Astrocyte (in vitro differentiated cells and primary cell): ENCODE measurements around the gene ADAMTS17. TPM values are rescaled to one million over a fixed set of nuclear protein-coding genes. Genes with fewer than 3 reads are reported as not detected.

ENCODE experiments used
- DNase-seq: peaks from one replicate; pipeline ENCODE4 v3.0.0-alpha.2; 2010; ENCODE audit warnings: low read depth
- FAIRE-seq: peaks from 2 replicates; lab custom pipeline; 2011; peaks lifted over from hg19 to GRCh38; lab: Jason Lieb, UNC
- H2AFZ ChIP-seq: 2 replicates; pipeline ENCODE4 v1.6.0; 2012; ENCODE audit warnings: low read depth, low read length, inconsistent platforms
- H3K27ac ChIP-seq: 2 replicates; pipeline ENCODE4 v1.5.1; 2011; ENCODE audit warnings: low read depth, low read length, inconsistent platforms
- H3K27me3 ChIP-seq: 2 replicates; pipeline ENCODE4 v1.6.0; 2011; ENCODE audit warnings: low read length, inconsistent platforms; ENCODE audit not compliant: insufficient read depth
- H3K36me3 ChIP-seq: 2 replicates; pipeline ENCODE4 v1.5.1; 2011; ENCODE audit warnings: low read length, inconsistent platforms; ENCODE audit not compliant: insufficient read depth
- H3K4me1 ChIP-seq: 2 replicates; pipeline ENCODE4 v1.5.1; 2011; ENCODE audit warnings: low read length, inconsistent platforms; ENCODE audit not compliant: insufficient read depth
- H3K4me2 ChIP-seq: 2 replicates; pipeline ENCODE4 v1.6.0; 2012; ENCODE audit warnings: low read length, inconsistent platforms
- H3K4me3 ChIP-seq: 2 replicates; pipeline ENCODE4 v1.5.1; 2011; ENCODE audit warnings: low read depth, mild to moderate bottlenecking, low read length, inconsistent platforms; ENCODE audit not compliant: insufficient read depth
- H3K79me2 ChIP-seq: 2 replicates; pipeline ENCODE4 v1.6.0; 2012; ENCODE audit warnings: mild to moderate bottlenecking, low read length, inconsistent platforms; ENCODE audit not compliant: insufficient read depth
- H3K9ac ChIP-seq: 2 replicates; pipeline ENCODE4 v1.6.0; 2012; ENCODE audit warnings: mild to moderate bottlenecking, low read length, inconsistent platforms
- H3K9me3 ChIP-seq: 2 replicates; pipeline ENCODE4 v1.5.1; 2012; ENCODE audit warnings: low read depth, mild to moderate bottlenecking, low read length, inconsistent platforms; ENCODE audit not compliant: insufficient read depth
- H4K20me1 ChIP-seq: 2 replicates; pipeline ENCODE4 v1.6.0; 2012; ENCODE audit warnings: low read length, inconsistent platforms; ENCODE audit not compliant: insufficient read depth
- H3K27ac Mint-ChIP-seq: one replicate; pipeline ENCODE4 v1.8.0; 2021; ENCODE audit warnings: mild to moderate bottlenecking, mixed read lengths; ENCODE audit not compliant: unreplicated experiment
- H3K27me3 Mint-ChIP-seq: one replicate; pipeline ENCODE4 v1.8.0; 2021; ENCODE audit warnings: low read depth, mixed read lengths; ENCODE audit not compliant: unreplicated experiment
- H3K36me3 Mint-ChIP-seq: one replicate; pipeline ENCODE4 v1.8.0; 2021; ENCODE audit warnings: low read depth, mixed read lengths; ENCODE audit not compliant: unreplicated experiment
- H3K4me1 Mint-ChIP-seq: one replicate; pipeline ENCODE4 v1.8.0; 2021; ENCODE audit warnings: low read depth, mixed read lengths; ENCODE audit not compliant: unreplicated experiment
- H3K4me3 Mint-ChIP-seq: one replicate; pipeline ENCODE4 v1.8.0; 2021; ENCODE audit warnings: mild to moderate bottlenecking, moderate library complexity, mixed read lengths; ENCODE audit not compliant: unreplicated experiment
- H3K9me3 Mint-ChIP-seq: one replicate; pipeline ENCODE4 v1.8.0; 2021; ENCODE audit warnings: mild to moderate bottlenecking, mixed read lengths; ENCODE audit not compliant: unreplicated experiment
- CTCF ChIP-seq: IDR thresholded peaks from 2 replicates; pipeline ENCODE4 v1.5.1; 2011; ENCODE audit warnings: low read depth, mild to moderate bottlenecking, inconsistent platforms, low read length, moderate library complexity; ENCODE audit not compliant: insufficient read depth
- EZH2 ChIP-seq: IDR thresholded peaks from 2 replicates; pipeline ENCODE4 v1.6.1; 2012; ENCODE audit warnings: mild to moderate bottlenecking, low read length, inconsistent platforms; ENCODE audit not compliant: insufficient read depth
- total RNA-seq: library from RNA; stranded (reverse); gene quantifications from 2 replicates; pipeline ENCODE4 v1.2.1, GENCODE V29; 2021

ADAMTS17 gene
- total RNA-seq, 1 donor from 2014 or later = 0.27 TPM

DNA sequence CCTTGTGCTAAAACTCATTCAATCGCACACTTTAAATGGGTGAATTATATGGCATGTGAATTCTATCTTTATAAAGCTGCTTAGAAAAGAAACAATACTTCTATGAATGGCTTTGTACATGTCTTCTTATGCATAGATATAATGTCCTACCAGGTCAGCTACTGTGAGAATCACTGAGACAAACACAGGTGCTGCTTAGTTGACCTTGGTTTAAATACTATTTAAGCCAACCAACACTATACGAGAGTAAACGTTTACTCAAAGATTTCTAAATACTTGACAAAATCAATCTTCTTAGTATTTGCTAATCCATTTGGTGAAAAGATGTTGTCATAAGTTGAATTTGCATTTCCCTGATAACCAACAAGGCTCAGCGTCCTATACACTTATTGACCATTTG lies 260.3 kb downstream of the ADAMTS17 start:
- Mint-ChIP-seq H3K4me1 (peaks cover 23% of the 10 kb centered on the region), H3K36me3 (peaks cover 4% of the 10 kb centered on the region), H3K27me3 (peaks cover 10% of the 10 kb centered on the region), H3K4me3 (no peak overlapping the region), H3K9me3 (peaks cover 1% of the 10 kb centered on the region), H3K27ac (no peak overlapping the region)
- FAIRE-seq (no peak), DNase-seq (no peak)
- Histone ChIP-seq H3K9ac (no peak overlapping the region), H3K4me1 (peaks cover 7% of the 10 kb centered on the region), H3K4me2 (no peak overlapping the region), H3K27ac (no peak overlapping the region), H3K79me2 (no peaks in the 10 kb centered on the region), H3K9me3 (no peaks in the 10 kb centered on the region), H4K20me1 (no peaks in the 10 kb centered on the region), H2AFZ (no peak overlapping the region), H3K27me3 (no peaks in the 10 kb centered on the region), H3K36me3 (no peaks in the 10 kb centered on the region), H3K4me3 (no peak overlapping the region)
- TF ChIP-seq EZH2 = no peak
- TF ChIP-seq CTCF = no peak

DNA sequence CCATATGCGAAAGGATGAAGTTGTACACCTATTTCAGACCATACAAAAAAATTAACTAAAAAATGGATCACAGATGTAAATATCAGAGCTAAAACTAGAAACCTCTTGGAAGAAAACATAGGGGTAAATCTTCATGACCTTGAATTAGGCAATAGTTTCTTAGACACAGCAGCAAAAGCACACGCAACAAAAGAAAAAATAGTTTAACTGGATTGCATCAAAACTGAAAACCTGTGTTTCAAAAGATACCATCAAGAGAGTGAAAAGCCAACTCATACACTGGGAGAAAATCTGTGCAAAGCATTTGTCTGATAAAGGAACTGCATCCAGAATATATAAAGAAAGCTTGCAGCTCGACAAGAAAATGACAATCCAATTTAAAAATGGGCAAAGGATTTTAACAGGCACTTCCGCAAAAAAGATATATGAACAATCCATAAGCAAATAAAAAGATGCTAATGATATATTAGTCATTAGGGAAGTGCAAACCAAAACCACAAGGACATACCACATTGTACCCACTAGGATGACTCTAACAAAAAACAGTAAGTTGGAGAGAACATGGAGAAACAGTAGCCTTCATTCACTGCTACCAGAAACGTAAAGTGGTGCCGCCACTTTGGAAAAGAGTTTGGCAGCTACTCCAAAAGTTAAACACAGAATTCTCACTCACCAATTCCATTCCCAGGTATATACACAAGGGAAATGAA lies 263.1 kb downstream of the ADAMTS17 start:
- H3K9me3 Mint-ChIP-seq = no peaks in the 10 kb centered on the region
- peaks cover 3% of the 10 kb centered on the region for H3K27me3 Mint-ChIP-seq
- Histone ChIP-seq H3K9me3 (no peaks in the 10 kb centered on the region), H3K79me2 (no peaks in the 10 kb centered on the region), H4K20me1 (no peaks in the 10 kb centered on the region), H3K36me3 (no peaks in the 10 kb centered on the region), H3K27me3 (peaks cover 2% of the 10 kb centered on the region), H3K9ac (no peak overlapping the region), H3K27ac (no peak overlapping the region), H3K4me3 (no peak overlapping the region), H2AFZ (no peak overlapping the region), H3K4me2 (peak overlapping the region; percentile 34), H3K4me1 (peaks cover 7% of the 10 kb centered on the region)
- H3K4me3 Mint-ChIP-seq = no peak overlapping the region
- FAIRE-seq = no peak
- H3K4me1 Mint-ChIP-seq = peaks cover 22% of the 10 kb centered on the region
- peaks cover 3% of the 10 kb centered on the region for H3K36me3 Mint-ChIP-seq
- no peak overlapping the region for H3K27ac Mint-ChIP-seq
- TF ChIP-seq CTCF = no peak
- TF ChIP-seq EZH2 = no peak
- peak; percentile 61 for DNase-seq

DNA sequence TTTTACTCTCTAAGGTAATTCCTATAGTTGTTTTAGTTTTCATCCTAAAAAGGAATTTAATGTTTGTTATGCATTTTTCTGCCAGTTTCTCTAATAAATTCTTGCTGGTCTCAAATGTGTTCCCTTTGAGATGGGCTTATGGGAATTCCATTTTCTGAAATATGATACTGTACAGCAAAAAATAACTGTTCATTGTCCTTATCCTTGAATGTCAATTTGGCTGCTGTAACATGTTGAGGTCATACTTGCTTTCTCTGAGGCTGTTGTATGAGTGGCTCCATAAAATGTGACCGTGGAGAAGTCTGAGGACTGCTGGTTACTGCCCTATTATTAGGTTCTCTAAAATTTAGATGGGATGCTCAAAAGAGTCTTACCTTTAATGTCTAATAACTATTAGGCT lies 266.5 kb downstream of the ADAMTS17 start:
- DNase-seq = no peak
- no peak overlapping the region for H3K4me3 ChIP-seq
- peaks cover 2% of the 10 kb centered on the region for H3K27me3 ChIP-seq
- no peak overlapping the region for H2AFZ ChIP-seq
- peaks cover 2% of the 10 kb centered on the region for H3K4me1 ChIP-seq
- H3K4me1 Mint-ChIP-seq = peaks cover 9% of the 10 kb centered on the region
- H3K27ac Mint-ChIP-seq = no peak overlapping the region
- H3K36me3 ChIP-seq = no peaks in the 10 kb centered on the region
- no peak overlapping the region for H3K4me3 Mint-ChIP-seq
- H3K9me3 ChIP-seq = no peaks in the 10 kb centered on the region
- H3K9me3 Mint-ChIP-seq = peaks cover 5% of the 10 kb centered on the region
- H3K79me2 ChIP-seq = no peaks in the 10 kb centered on the region
- H3K36me3 Mint-ChIP-seq = no peaks in the 10 kb centered on the region
- H3K4me2 ChIP-seq = no peak overlapping the region
- no peaks in the 10 kb centered on the region for H4K20me1 ChIP-seq
- FAIRE-seq = no peak
- H3K9ac ChIP-seq = no peak overlapping the region
- peaks cover 8% of the 10 kb centered on the region for H3K27me3 Mint-ChIP-seq
- H3K27ac ChIP-seq = no peak overlapping the region
- TF ChIP-seq CTCF = no peak
- no peak for TF ChIP-seq EZH2
